ENCODE data around the gene PTPRM. TPM values are rescaled to one million over a fixed set of nuclear protein-coding genes. Genes with fewer than 3 reads are reported as not detected.

Gene PTPRM
- total and polyA plus RNA-seq, 4 donors: 9.2 to 23.0 (median 12.7) TPM

DNA sequence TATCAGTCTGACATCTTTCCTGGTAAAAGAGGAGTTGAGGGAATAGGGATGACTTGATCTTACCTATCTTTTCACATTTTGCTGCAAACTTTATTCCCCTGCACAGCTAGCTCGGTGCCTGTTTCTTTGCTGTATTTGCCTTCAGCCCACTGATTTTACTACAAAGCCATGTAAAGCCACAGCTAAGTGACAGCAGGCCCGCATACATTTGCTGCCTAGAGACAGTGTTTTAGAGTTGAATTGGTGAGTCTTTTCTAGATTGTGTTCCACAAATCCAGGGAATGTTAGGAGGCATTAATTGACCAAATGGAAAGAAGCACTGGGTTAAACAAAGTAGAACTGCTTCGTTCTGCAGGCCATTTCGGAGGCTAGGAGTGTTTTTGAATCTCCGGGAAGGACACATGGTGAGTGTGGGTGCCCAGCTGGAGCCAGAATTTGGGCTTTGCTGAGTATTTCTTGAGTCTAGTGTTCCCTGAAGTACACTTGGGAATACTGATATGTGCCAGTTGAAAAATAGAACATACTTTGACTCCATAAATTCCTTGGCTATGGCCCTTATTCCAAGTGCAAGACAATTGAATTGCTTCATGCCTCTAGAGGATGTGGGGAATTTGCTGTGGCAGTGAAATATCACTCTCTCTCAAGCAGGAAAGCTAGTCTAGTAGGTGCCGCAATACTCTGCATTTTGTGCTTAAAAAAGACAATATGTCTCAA is 329.8 kb downstream of the PTPRM start:
- TF ChIP-seq FOXA1 (IDR thresholded peaks at IDR 0.05) (no peak), TAF1 (conservative IDR thresholded peaks at IDR 0.05) (no peak), HNF4A (conservative IDR thresholded peaks at IDR 0.05) (no peak), RXRA (IDR thresholded peaks at IDR 0.05) (no peak), SP1 (IDR thresholded peaks at IDR 0.05) (no peak), EGR1 (IDR thresholded peaks at IDR 0.05; ENCODE audit: low read depth in 2 of 2) (no peak), FOXA2 (IDR thresholded peaks at IDR 0.05) (no peak), RAD21 (IDR thresholded peaks at IDR 0.05) (no peak), GABPA (IDR thresholded peaks at IDR 0.05 in 1 of 2, conservative IDR thresholded peaks at IDR 0.05 in 1 of 2) (no peak), YY1 (IDR thresholded peaks at IDR 0.05) (no peak)
- TF ChIP-seq, protein P1, sequence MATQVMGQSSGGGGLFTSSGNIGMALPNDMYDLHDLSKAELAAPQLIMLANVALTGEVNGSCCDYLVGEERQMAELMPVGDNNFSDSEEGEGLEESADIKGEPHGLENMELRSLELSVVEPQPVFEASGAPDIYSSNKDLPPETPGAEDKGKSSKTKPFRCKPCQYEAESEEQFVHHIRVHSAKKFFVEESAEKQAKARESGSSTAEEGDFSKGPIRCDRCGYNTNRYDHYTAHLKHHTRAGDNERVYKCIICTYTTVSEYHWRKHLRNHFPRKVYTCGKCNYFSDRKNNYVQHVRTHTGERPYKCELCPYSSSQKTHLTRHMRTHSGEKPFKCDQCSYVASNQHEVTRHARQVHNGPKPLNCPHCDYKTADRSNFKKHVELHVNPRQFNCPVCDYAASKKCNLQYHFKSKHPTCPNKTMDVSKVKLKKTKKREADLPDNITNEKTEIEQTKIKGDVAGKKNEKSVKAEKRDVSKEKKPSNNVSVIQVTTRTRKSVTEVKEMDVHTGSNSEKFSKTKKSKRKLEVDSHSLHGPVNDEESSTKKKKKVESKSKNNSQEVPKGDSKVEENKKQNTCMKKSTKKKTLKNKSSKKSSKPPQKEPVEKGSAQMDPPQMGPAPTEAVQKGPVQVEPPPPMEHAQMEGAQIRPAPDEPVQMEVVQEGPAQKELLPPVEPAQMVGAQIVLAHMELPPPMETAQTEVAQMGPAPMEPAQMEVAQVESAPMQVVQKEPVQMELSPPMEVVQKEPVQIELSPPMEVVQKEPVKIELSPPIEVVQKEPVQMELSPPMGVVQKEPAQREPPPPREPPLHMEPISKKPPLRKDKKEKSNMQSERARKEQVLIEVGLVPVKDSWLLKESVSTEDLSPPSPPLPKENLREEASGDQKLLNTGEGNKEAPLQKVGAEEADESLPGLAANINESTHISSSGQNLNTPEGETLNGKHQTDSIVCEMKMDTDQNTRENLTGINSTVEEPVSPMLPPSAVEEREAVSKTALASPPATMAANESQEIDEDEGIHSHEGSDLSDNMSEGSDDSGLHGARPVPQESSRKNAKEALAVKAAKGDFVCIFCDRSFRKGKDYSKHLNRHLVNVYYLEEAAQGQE (IDR thresholded peaks at IDR 0.05): no peak
- TF ChIP-seq, protein P2, sequence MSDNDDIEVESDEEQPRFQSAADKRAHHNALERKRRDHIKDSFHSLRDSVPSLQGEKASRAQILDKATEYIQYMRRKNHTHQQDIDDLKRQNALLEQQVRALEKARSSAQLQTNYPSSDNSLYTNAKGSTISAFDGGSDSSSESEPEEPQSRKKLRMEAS (IDR thresholded peaks at IDR 0.05): no peak
- TF ChIP-seq, protein P3, sequence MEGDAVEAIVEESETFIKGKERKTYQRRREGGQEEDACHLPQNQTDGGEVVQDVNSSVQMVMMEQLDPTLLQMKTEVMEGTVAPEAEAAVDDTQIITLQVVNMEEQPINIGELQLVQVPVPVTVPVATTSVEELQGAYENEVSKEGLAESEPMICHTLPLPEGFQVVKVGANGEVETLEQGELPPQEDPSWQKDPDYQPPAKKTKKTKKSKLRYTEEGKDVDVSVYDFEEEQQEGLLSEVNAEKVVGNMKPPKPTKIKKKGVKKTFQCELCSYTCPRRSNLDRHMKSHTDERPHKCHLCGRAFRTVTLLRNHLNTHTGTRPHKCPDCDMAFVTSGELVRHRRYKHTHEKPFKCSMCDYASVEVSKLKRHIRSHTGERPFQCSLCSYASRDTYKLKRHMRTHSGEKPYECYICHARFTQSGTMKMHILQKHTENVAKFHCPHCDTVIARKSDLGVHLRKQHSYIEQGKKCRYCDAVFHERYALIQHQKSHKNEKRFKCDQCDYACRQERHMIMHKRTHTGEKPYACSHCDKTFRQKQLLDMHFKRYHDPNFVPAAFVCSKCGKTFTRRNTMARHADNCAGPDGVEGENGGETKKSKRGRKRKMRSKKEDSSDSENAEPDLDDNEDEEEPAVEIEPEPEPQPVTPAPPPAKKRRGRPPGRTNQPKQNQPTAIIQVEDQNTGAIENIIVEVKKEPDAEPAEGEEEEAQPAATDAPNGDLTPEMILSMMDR (IDR thresholded peaks at IDR 0.05; ENCODE audit: low read depth, low read length, missing input control): no peak
- TF ChIP-seq, protein P4, sequence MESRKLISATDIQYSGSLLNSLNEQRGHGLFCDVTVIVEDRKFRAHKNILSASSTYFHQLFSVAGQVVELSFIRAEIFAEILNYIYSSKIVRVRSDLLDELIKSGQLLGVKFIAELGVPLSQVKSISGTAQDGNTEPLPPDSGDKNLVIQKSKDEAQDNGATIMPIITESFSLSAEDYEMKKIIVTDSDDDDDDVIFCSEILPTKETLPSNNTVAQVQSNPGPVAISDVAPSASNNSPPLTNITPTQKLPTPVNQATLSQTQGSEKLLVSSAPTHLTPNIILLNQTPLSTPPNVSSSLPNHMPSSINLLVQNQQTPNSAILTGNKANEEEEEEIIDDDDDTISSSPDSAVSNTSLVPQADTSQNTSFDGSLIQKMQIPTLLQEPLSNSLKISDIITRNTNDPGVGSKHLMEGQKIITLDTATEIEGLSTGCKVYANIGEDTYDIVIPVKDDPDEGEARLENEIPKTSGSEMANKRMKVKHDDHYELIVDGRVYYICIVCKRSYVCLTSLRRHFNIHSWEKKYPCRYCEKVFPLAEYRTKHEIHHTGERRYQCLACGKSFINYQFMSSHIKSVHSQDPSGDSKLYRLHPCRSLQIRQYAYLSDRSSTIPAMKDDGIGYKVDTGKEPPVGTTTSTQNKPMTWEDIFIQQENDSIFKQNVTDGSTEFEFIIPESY (IDR thresholded peaks at IDR 0.05): no peak
- TF ChIP-seq, protein P5, sequence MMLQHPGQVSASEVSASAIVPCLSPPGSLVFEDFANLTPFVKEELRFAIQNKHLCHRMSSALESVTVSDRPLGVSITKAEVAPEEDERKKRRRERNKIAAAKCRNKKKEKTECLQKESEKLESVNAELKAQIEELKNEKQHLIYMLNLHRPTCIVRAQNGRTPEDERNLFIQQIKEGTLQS (IDR thresholded peaks at IDR 0.05): no peak
- Histone ChIP-seq H3K4me1 (ENCODE audit: control insufficient read depth in 4 of 4, insufficient read depth in 4 of 4, low read length in 3 of 4) (no peaks in the 10 kb centered on the region), H3K9me3 (ENCODE audit: control insufficient read depth in 4 of 4, low read length in 3 of 4) (no peaks in the 10 kb centered on the region), H3K36me3 (ENCODE audit: control insufficient read depth in 4 of 4, insufficient read depth in 3 of 4, low read depth in 1 of 4, low read length in 3 of 4) (peaks cover 0 to under 1% (median 0%) of the 10 kb centered on the region in 4 donors), H3K9ac (ENCODE audit: low read depth in 1 of 2, low read length in 2 of 2) (no peak overlapping the region), H3K4me3 (ENCODE audit: low read depth in 1 of 3, low read length in 3 of 3) (no peak overlapping the region), H3K27ac (ENCODE audit: low read depth in 1 of 2, low read length in 2 of 2) (no peak overlapping the region), H3K27me3 (ENCODE audit: control insufficient read depth in 4 of 4, insufficient read depth in 4 of 4, low read length in 3 of 4) (no peaks in the 10 kb centered on the region)
- DNase-seq (ENCODE audit: low spot score): no peak
- WGBS: 93% methylated on average over 6 of the region's 6 CpGs
